DND-41 (cell line): Measurements from ENCODE around the gene SENP8.

ENCODE experiments used
- ATAC-seq: fragments of 200-7000 bp; cut with Tn5 transposase; 3 replicates; pipeline ENCODE4 v1.9.1; 2021; ENCODE audit warnings: low read depth; ENCODE audit not compliant: insufficient read depth
- DNase-seq: peaks from one replicate; pipeline ENCODE4 v3.0.0-alpha.2; 2020
- H2AFZ ChIP-seq: 2 replicates; pipeline ENCODE4 v1.6.0; 2012; ENCODE audit warnings: low read depth, low read length
- H3K27ac ChIP-seq: 2 replicates; pipeline ENCODE4 v1.5.1; 2012; ENCODE audit warnings: low read length, inconsistent platforms
- H3K27me3 ChIP-seq: fragments of 200-600 bp; sonication (generic); 2 replicates; pipeline ENCODE4 v1.6.0; 2012; ENCODE audit warnings: low read length, mild to moderate bottlenecking, inconsistent platforms; ENCODE audit not compliant: insufficient read depth, poor library complexity
- H3K36me3 ChIP-seq: 2 replicates; pipeline ENCODE4 v1.5.1; 2012; ENCODE audit warnings: low read length, inconsistent platforms; ENCODE audit not compliant: insufficient read depth
- H3K4me1 ChIP-seq: 2 replicates; pipeline ENCODE4 v1.5.1; 2012; ENCODE audit warnings: mild to moderate bottlenecking, low read length; ENCODE audit not compliant: insufficient read depth
- H3K4me2 ChIP-seq: 2 replicates; pipeline ENCODE4 v1.6.0; 2012; ENCODE audit warnings: mild to moderate bottlenecking, moderate library complexity, low read length, inconsistent platforms; ENCODE audit not compliant: insufficient read depth
- H3K4me3 ChIP-seq, 2 experiments: fragments of 200-600 bp in 1 of 2; shearing (Covaris generic) in 1 of 2; 2 replicates each; pipeline ENCODE4 v1.5.1; 2012 to 2016; ENCODE audit warnings: inconsistent platforms in 2 of 2, low read length in 2 of 2, mild to moderate bottlenecking in 2 of 2, low read depth in 1 of 2, moderate library complexity in 1 of 2
- H3K79me2 ChIP-seq: 2 replicates; pipeline ENCODE4 v1.6.0; 2012; ENCODE audit warnings: low read length, inconsistent platforms; ENCODE audit not compliant: insufficient read depth
- H3K9ac ChIP-seq: 2 replicates; pipeline ENCODE4 v1.6.0; 2012; ENCODE audit warnings: low read depth, mild to moderate bottlenecking, inconsistent platforms, low read length, moderate library complexity
- H3K9me3 ChIP-seq: 2 replicates; pipeline ENCODE4 v1.5.1; 2012; ENCODE audit warnings: low read length, moderate library complexity, mild to moderate bottlenecking, inconsistent platforms; ENCODE audit not compliant: insufficient read depth, severe bottlenecking
- H4K20me1 ChIP-seq: 2 replicates; pipeline ENCODE4 v1.6.0; 2012; ENCODE audit warnings: low read length; ENCODE audit not compliant: insufficient read depth
- CTCF ChIP-seq: IDR thresholded peaks from 2 replicates; pipeline ENCODE4 v1.5.1; 2012; ENCODE audit warnings: borderline replicate concordance, low read length, moderate library complexity, mild to moderate bottlenecking; ENCODE audit not compliant: poor library complexity, severe bottlenecking; ENCODE audit errors: extremely low read depth
- EZH2 ChIP-seq: IDR thresholded peaks from 3 replicates; pipeline ENCODE4 v1.6.1; 2012; ENCODE audit warnings: borderline replicate concordance, low read depth, mild to moderate bottlenecking, moderate library complexity, low read length, inconsistent platforms; ENCODE audit not compliant: severe bottlenecking

The SENP8 gene

DNA sequence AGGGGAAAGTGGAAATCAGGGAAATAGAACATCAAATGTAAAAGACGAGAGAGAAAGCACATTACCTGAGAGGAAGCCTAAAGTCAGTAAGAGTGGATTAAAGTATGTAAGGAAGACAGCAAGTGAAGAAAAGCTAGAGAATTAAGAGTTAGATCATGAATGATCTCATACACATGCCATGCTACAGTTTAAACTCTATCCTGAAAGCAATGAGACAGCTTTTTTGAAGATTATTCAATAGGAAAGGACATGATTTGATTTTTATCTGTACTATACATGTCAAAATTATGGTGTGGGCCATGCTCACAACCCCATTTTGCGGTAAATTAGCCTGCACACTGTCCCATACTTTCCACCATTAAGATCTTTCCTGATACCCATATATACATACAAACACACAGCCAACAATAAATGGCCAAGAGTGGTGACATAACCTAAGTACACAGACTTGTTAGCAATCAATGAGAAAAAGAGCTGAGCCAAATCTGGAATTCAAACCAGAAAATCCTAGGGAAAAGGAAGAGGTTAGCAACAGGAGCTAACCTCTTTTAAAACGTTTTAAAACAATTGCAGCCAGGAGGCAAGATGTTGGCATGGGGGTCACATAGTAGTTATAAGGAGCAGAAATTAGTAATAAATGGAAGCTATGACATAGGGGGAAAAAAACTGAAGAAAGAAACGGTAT is 4.7 kb upstream of the SENP8 start:
- Histone ChIP-seq H3K27ac (no peak overlapping the region), H3K36me3 (no peaks in the 10 kb centered on the region), H3K4me1 (peaks cover 20% of the 10 kb centered on the region), H2AFZ (no peak overlapping the region), H4K20me1 (peaks cover 9% of the 10 kb centered on the region), H3K4me2 (no peak overlapping the region), H3K9ac (no peak overlapping the region), H3K4me3 (no peak overlapping the region), H3K27me3 (no peaks in the 10 kb centered on the region), H3K9me3 (no peaks in the 10 kb centered on the region), H3K79me2 (peaks cover 40% of the 10 kb centered on the region)
- no peak for ATAC-seq
- DNase-seq = no peak
- TF ChIP-seq EZH2 (no peak), CTCF (no peak)

DNA sequence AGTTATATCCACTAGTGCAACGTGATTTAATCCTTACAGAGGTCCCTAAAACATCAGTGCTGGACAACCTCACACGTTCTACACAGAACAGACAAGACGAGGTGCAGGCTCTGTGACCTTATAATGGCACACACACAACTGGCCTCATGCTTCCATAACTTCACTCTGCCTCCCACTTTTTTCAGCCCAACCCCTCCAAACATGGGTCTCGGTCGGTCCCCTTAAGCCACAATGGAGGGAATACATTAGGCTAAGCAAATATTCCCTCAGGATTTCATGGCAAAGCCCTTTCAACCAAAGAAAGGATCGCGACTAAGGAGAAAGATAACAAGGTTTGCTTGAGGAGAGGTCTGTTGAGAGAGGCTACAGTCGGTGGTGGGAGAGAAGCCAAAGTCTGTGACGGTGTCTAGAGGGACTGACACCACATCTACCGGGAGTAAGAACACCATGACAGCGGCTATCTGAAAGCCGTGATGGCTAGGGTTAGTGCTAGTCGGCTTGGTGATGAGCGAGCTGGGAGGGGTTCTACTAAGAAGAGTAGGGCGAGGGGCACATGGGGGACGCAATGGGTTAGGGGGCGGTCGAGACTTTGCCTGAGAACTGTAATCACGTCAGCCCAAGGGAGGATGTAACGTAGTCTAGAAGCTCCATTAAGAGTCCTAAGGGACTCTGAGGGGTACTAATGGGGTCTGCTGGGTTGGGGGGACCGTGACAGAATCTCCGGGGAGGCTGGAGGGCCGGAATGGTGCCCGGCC is 1.3 kb upstream of the SENP8 start:
- Histone ChIP-seq H3K4me3 (peak overlapping the region; percentile 59 to 73), H4K20me1 (peaks cover 9% of the 10 kb centered on the region), H3K9me3 (no peaks in the 10 kb centered on the region), H3K4me2 (peak overlapping the region; percentile 95), H2AFZ (peak overlapping the region; percentile 87), H3K4me1 (peaks cover 31% of the 10 kb centered on the region), H3K79me2 (peaks cover 44% of the 10 kb centered on the region), H3K9ac (peak overlapping the region; percentile 75), H3K36me3 (no peaks in the 10 kb centered on the region), H3K27me3 (no peaks in the 10 kb centered on the region), H3K27ac (peak overlapping the region; percentile 65; the same call in 1 of the 2 replicates)
- peak; percentile 31 for ATAC-seq
- DNase-seq = no peak
- TF ChIP-seq EZH2 (no peak), CTCF (no peak)

GRCh38 chr15:72117486-72118016 is 652 bp upstream of the SENP8 start:
- Histone ChIP-seq H3K79me2 (peaks cover 41% of the 10 kb centered on the region), H3K27me3 (no peaks in the 10 kb centered on the region), H2AFZ (peak overlapping the region; percentile 87), H3K36me3 (no peaks in the 10 kb centered on the region), H4K20me1 (peaks cover 9% of the 10 kb centered on the region), H3K9ac (peak overlapping the region; percentile 75), H3K4me2 (peak overlapping the region; percentile 95), H3K4me3 (peak overlapping the region; percentile 59 to 73), H3K9me3 (no peaks in the 10 kb centered on the region), H3K4me1 (peaks cover 31% of the 10 kb centered on the region), H3K27ac (peak overlapping the region; percentile 65)
- DNase-seq = peak; percentile 58
- peak; percentile 68 for ATAC-seq
- TF ChIP-seq CTCF (no peak), EZH2 (no peak)
